ENCODE data around the gene ZNHIT3. TPM values are rescaled to one million over a fixed set of nuclear protein-coding genes. Genes with fewer than 3 reads are reported as not detected.
A peak's percentile ranks its signal among the peaks of the same experiment; 100 is the strongest.
"Not testable (repeated sequence)": the region's sequence is repeated elsewhere in the genome, so short reads cannot be mapped to it uniquely, and the experiment has no call there.

Gene ZNHIT3
- total RNA-seq: 10 to 100 TPM; 20.7 to 20.9 TPM
- long read RNA-seq, donor 1, partial matches to known transcripts: 0 of 3 reads
- long read RNA-seq, donor 1, other reads (novel, unspliced or antisense): 0 of 3 reads
- long read RNA-seq, donor 2, transcript ZNHIT3-204 (5 exons, 951 nt): major isoform, 12 of 20 reads
- long read RNA-seq, donor 2, partial matches to known transcripts: 0 of 20 reads
- long read RNA-seq, donor 2, other reads (novel, unspliced or antisense): 0 of 20 reads

DNA sequence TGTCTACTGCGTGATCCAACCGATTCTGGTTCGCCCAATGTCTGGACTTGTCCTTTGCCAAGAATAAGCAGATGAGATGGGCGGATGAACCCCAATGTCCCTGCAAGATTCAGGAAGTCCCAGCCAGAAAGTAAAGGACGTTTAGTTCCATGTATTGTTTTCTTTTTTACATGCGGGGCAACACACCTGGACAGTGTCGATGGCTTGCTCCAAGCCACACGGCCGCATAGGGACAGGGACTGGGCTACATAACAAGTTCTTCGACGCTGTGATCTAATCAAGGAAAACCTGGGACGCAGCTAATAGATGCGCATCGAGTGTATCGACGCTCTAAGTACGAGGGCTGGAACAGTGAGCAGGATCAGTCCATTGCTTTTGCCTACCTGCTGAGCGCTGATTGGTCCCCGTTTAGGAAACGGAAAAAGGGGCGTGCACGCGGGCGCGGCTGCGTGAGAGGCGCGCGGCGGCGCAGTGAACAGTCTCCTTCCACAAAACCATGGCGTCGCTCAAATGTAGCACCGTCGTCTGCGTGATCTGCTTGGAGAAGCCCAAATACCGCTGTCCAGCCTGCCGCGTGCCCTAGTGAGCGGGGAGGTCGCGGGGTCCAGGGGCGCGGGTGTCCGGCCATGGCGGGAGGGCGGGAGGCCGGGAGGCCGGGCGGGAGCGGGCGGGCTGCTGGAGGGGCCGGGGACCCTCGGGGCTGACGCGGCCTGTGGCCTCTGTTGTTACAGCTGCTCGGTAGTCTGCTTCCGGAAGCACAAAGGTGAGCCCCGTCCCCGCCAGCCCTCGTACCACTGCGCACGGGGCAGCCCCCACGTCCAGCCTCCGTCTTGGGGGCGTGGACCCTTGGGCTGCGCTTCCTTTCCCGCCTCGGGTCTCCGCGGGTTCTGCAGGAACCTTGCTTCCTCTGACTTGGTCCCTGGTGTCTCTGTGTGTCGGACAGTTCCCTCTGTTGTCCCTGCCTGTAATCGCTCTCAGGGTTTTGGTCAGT, at the start of gene ZNHIT3:
ZNHIT3 (plus strand) TSS at position 478 of the 991 bp plus-strand sequence; CDS start at position 497, 19 bp downstream.
- intact Hi-C loops (cut with DNase I): loop anchor here in 1 of 2 donors (10.0 kb wide), 1 partner anchor 522 kb away; no protein-coding TSS in a partner anchor
- peak; percentile 97 for DNase-seq (ENCODE audit: low spot score)

DNA sequence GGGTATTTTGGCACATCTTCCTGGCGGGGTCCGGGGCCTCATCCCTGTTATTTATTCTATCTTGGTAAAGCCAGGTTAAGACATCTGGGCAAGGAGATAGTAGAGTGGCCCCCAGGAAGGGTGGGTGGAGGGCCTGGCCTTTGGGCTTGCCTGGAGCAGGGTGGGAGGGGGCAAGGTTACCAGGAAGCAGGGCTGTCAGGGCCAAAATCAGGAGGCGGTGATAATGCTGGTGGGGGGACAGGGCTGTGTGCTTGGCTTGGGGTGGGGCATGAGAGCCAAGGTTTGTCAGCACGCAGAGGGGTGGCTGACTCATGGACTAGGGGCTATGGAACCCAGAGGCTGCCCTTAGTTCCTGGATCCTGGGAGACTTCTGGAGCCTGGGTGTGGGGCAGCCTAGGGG, 44.7 kb upstream of the ZNHIT3 start:
- DNase-seq (ENCODE audit: low spot score); intact Hi-C loops (cut with DNase I): not testable (repeated sequence)

DNA sequence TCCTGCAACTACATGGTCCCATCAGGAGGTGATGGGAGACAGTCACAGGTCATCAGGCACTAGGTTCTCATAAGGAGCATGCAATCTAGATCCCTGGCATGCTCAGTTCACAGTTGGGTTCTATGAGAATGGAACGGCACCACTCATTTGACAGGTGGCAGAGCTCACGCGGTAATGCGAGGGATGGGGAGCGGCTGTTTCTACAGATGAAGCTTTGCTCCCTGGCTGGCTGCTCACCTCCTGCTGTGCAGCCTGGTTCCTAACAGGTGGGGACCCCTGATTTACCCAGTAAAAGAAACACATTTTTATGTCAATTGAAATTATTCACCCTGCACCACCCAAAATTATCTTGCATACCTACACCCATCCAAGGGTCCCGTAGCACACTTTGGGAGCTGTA, 42.7 kb upstream of the ZNHIT3 start:
- DNase-seq (ENCODE audit: low spot score): peak; percentile 19
- intact Hi-C loops (cut with DNase I): no loop called here

DNA sequence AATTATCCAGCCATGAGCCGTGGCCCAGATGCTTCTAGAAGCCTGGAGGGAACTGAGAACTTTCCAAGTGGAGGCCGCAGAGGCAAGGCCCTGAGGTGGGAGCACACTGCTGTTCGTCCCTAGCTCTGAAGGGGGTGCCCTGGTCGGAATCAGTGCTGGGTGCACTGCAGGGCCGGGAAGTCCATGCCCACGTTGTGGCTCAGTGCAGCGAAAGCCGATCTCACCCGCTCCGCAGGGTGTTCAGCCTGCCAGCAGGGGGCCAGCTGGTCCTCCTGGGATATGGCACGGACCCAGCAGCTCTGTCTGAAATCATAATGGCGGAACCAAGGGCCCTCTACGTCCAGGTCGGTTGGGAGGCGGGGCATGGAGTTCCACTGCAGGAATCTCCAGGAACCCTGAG, 36.5 kb upstream of the ZNHIT3 start:
- DNase-seq (ENCODE audit: low spot score); intact Hi-C loops (cut with DNase I): not testable (repeated sequence)

DNA sequence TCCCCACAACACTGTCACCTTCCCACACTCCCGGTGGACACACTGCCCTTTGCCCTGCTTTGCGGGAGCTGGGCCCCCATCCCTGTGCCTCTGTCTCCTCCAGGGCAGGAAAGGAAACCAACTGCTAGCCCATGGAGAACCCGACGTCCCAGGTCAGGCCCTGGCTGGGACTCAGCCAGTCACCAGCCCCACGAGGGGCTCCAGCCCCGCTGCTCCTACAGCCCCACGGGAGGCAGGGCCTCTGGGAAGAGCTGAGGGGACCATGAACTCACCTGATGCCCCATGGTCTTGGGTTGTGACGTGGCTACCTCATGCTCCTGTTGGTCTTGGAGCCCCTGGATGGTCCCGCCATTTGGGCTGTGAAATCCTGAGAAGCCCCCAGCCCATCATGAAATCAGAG, 33.6 kb upstream of the ZNHIT3 start:
- DNase-seq (ENCODE audit: low spot score): peak; percentile 50
- intact Hi-C loops (cut with DNase I): not testable (repeated sequence)

DNA sequence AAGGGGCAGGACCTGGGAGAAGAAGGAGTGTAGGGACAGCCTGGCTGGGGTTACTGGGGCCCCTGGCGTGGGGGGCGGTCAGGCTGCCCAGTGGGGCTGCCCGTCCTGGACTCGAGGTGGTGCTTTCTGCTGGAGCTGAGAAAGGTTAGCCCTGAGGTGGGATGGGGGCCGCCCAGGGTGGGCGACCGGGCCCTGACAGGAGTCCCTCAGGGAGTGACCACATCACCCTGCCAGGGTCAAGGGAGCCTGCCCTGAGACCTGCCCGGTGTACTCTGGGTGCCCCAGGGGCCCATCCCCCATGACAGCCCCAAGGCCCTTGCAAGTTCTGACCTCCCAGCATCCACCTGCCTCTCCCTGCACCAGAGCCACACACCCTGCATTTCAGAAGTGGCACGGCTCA, 28.8 kb upstream of the ZNHIT3 start:
- DNase-seq (ENCODE audit: low spot score): peak; percentile 75
- intact Hi-C loops (cut with DNase I): not testable (repeated sequence)

DNA sequence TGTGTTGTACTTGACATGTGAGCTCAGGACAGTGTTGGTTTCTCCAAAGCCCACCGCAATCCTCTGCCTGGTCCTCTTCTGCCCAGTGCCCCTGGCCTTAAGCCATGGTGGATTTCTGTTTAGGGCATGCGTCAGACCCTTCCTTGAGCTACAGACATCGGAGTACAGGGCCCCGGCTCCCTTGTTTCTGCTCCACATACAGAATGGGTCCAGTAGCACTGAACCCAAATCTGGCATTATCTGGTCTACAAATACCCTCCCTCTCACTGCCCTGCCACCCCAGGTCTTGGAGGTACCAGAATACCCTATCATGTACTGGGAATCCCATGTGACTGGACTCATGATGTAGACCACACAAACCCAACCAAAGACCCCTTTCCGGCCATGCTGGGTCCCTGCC, 27.4 kb upstream of the ZNHIT3 start:
- intact Hi-C loops (cut with DNase I): no loop called here
- DNase-seq (ENCODE audit: low spot score): peak; percentile 54

DNA sequence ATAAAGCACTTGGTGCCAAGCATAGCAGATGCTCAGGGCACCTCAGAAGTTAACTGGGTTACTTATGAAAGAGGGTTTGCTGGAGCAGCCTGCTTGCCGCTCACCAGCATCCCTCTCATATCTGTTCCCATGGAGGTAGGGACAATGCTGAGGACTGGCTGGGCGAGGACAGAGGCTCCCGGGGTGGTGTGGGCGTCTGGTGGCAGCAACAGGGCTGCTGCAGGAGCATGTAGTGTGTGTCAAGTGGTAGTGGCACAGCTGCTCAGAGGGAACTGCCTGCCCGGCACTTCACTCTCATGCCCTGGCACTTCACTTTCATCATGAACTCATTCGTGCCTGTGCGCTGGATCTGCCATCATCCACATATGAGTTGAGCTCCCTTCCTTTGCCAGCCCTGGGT, 26.9 kb upstream of the ZNHIT3 start:
- intact Hi-C loops (cut with DNase I): no loop called here
- DNase-seq (ENCODE audit: low spot score): peak; percentile 55

DNA sequence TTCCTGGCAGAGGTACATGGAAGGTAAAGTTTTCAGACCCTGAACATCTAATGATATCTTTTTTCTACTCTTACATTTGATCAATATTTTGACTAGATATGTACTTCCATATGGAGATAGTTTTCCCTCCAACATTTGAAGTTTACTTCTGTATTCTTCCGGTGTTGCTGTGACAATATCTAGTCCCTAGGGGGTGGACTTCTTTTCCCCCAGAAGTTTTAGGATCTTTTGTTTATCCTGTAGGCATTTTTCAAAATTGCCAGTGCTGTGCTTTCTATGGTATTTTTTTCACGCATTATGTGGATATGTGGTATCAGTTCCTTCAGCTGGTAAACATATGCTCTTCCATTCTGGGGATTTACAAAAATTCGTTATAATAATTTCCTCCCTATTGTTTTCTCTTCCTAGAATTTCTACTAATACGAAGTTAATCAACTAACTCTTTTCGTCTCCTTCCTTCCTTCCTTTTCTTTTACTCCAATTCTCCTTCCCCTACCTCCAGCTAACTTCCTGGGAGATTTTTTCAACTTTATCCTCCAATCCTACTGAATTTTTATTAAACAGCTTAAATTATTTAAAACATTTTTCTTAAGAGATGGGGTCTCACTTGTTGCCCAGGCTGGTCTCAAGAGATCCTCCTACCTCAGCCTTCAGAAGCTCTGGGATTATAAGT, 26.1 kb upstream of the ZNHIT3 start:
- intact Hi-C loops (cut with DNase I): no loop called here
- no peak for DNase-seq (ENCODE audit: low spot score)

DNA sequence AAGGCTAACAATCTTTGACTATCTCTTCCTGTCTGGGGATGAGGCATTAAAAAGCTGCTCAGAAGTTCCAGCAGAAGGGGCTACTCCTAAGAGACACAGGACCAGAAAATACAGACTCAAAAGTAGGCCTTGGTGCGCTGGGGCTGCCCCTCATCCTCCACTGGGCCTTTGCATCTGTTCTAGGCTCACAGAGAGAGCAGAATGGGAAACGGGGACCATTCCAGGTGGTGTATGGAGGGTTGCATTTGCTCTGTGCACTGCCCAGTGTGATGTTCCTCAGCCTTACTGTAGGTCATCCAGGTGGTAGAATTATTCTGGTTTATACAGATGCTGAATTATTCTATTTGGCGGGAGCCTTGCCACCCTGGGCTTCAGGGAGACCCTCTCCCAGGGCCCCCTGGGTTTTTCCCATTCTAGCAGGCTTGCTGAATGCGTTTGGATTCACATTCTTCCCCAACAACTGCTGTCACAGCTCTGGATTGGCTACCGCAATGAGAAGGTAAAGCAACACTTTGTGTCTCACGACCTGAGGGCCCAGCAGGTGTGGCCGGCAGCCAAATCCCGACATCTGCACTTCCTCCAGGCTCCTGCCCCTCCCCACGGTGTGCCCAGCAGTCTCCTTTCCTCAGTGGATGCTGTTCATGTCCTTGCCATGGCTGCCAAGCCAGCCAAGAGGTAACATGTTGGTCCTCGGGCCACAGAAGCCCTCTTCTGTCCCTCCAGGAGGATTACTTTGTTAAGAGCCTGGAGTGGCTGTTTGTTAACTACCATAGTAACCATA, 25.0 kb upstream of the ZNHIT3 start:
- intact Hi-C loops (cut with DNase I): no loop called here
- DNase-seq (ENCODE audit: low spot score): peak; percentile 55

DNA sequence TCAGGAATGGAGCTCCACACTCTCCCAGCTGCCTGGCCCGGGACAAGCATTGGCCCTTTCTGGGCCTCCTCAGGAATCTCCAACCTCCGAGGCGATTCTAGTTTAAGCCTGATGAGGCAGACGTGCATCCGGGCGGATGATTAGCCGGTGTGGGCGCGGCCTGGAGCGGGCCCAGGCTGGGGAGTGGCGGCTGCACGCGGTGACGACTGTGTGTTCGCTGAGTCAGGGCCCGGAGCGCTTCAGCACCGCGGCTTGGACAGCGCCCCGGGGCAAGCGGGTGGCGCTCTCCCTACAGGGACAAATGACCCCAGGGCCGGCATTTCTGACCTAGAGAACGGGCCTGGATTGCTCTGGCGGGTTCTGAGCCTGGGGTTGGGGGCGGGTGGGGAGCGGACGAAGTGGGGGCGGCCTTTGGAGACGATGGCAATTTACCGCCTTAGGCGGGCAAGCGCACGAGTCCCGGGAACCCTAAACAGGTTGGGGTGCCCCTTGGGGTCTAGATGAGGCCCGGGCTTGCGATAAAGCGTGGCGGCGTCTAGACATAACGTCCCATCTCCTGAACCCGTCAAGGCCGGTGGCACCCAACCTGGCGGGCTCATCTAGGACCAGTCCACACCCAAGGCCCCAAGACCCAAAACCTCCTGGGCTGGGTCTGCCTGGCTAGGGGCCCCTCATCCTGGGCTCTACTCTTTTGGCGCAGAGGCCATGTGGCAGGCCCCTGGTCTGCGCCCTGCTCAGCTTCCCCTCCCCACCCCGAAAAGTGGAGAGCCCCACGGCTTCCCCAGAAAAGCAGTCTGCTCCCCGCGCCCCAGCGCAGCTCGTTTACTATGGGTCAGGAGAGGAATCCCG, 22.3 kb upstream of the ZNHIT3 start:
- intact Hi-C loops (cut with DNase I): no loop called here
- peak; percentile 90 for DNase-seq (ENCODE audit: low spot score)

DNA sequence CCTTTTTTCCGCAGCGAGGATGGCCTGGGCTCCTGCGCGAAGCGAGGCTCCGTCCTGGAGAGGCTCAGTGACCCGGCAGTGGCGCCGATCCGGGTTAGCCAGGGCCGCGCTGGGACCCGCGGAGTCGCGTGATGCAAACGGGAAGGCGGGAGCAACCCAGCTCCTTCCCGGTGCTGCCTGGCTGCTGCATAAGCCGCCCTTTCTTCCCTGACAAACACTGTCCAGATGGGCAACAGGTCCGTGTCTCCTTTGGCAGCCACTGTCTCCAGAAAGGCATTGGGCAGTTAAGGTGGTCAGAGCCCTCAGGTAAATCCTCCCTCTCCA, 21.8 kb upstream of the ZNHIT3 start:
- DNase-seq (ENCODE audit: low spot score): no peak
- intact Hi-C loops (cut with DNase I): no loop called here

DNA sequence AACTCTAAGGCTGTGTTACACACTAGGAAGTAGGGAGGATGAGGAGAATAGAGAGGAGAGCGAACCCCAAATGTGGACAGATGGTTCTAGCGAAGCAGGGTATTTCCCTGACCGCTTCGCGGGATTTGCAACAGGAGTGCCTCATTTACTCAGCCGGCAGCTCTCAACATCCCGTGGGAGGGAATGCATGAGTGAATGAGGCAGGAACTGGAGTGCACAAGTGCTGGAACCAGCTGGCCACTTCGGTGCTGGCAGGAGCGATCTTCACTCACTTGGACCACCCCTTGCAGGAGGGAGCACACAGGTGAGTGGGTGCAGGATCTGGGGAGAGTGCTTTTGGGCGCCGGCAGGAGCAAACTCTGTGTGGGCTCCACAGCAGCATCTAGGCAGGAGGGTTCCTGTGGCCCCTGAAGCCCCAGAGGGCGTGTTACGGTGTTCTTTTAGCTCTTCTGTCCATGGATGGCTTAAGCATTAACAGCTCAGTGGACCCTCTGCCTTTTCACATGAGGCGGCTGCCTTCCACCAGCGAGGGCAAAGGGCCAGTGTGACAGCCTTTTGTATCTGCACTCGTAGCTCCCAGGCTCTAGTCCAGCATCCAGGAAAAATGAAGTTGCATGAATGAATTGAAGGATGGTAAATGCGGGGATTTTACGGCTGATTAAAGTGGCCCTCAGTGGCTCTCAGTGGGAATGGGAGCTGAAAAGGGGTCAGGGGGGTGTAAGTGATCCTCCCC, 17.4 kb upstream of the ZNHIT3 start:
- intact Hi-C loops (cut with DNase I): no loop called here
- no peak for DNase-seq (ENCODE audit: low spot score)

DNA sequence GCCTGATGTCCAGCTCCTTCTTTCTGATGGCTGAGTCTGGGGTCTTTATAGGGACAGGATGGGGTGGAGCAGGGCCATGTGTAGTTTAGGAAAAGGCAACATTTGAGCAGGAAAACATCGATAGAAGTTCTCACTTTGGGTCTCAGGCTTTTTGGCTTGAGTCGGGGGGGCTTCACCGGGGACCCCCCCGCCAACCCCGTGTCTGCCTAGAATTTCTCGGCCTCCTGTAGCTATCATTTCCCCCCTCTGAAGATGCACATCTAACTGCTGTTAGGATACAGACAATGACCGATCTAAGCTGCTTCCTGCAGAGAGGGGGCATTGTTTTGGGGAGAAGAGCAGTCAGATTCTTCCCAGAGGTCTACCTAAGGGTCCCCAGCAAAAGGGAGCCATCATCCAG, 16.7 kb upstream of the ZNHIT3 start:
- intact Hi-C loops (cut with DNase I): no loop called here
- DNase-seq (ENCODE audit: low spot score): no peak

DNA sequence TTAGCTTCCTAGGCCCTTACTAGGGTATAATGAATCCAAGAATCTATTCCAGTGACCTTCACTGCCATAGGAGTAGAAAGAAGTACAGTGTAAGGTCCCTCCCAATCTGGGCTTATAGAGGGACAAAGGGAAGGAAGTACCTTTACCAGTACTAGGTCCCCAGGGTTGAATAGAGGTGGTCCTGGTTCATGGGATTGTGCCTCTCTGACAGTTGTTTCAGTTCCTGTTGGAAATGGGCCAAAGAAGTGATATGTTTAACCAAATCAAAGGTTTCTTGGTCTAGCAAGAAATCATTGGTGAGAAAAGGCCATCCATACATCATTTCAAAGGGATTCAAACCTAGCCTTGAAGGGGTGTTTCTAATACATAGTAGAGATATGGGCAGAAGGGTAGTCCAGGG, 16.0 kb upstream of the ZNHIT3 start:
- intact Hi-C loops (cut with DNase I): no loop called here
- no peak for DNase-seq (ENCODE audit: low spot score)

DNA sequence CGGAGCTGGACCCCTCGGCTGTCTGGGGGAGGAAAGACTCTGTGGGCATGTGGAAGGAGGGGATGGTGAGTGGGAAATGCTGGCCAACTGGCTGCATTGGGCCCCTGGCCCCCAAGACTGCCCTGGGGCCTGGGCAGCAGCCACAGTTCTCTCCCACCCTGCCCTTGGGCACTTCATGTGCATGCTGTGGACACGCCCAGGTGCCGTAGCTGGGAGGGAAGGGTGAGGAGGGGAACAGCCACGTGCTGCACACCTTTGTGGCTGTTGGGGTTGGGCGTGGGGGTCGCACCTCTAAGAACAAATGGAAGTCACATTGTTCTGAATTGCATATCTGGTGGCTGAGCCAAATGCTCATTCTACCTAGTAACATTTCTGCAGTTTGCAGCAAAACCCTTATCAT, 11.9 kb upstream of the ZNHIT3 start:
- intact Hi-C loops (cut with DNase I): no loop called here
- DNase-seq (ENCODE audit: low spot score): no peak

DNA sequence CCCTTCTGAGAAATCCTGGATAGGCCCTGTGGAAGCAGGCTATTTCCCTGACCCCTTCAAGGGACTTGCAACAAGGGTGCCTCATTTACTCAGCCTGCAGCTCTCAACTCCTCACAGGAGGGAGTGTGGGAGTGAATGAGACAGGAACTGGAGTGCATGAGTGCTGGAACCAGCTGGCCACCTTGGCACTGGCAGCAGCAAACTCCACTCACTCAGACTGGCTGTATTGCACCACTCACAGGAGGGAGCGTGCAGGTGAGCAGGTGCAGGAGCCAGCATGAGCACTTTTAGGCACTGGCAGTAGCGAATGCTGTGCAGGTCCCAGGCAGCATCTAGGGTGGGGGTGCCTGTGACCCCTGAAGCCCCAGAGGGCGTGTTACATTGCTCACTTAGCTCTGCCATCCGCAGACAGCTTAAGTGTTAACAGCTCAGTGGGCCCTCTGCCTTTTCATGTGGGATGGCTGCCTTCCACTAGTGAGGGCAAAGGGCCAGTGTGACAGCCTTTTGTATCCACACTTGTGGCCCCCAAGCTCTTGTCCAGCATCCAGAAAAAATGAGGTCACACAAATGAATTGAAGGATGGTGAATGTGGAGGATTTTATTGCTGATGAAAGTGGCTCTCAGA, 11.0 kb upstream of the ZNHIT3 start:
- intact Hi-C loops (cut with DNase I): no loop called here
- no peak for DNase-seq (ENCODE audit: low spot score)
